Parathyroid adenoma (tissue), 2 donors: ENCODE measurements around the gene DAPK3.
"Not testable (repeated sequence)": the region's sequence is repeated elsewhere in the genome, so short reads cannot be mapped to it uniquely, and the experiment has no call there.

Experiments used
- H2AFZ ChIP-seq: fragments of 300-600 bp; sonication (generic); one replicate; pipeline ENCODE4 v1.7.0; 2017; ENCODE audit warnings: antibody characterized with exemption, mild to moderate bottlenecking
- H3K27ac ChIP-seq: fragments of 300-600 bp; sonication (generic); one replicate; pipeline ENCODE4 v1.7.0; 2017
- H3K27me3 ChIP-seq: fragments of 300-600 bp; sonication (generic); one replicate; pipeline ENCODE4 v1.7.0; 2017; ENCODE audit warnings: low read length; ENCODE audit not compliant: control insufficient read depth, insufficient read depth
- H3K36me3 ChIP-seq: fragments of 300-600 bp; sonication (generic); one replicate; pipeline ENCODE4 v1.7.0; 2017; ENCODE audit warnings: low read length; ENCODE audit not compliant: control insufficient read depth, insufficient read depth
- H3K4me1 ChIP-seq: fragments of 300-600 bp; sonication (generic); one replicate; pipeline ENCODE4 v1.7.0; 2017; ENCODE audit warnings: control low read depth
- H3K4me2 ChIP-seq: fragments of 300-600 bp; sonication (generic); one replicate; pipeline ENCODE4 v1.7.0; 2017; ENCODE audit warnings: low read length
- H3K4me3 ChIP-seq: fragments of 300-600 bp; sonication (generic); one replicate; pipeline ENCODE4 v1.7.0; 2017; ENCODE audit warnings: low read depth, low read length
- H3K79me2 ChIP-seq: fragments of 300-600 bp; sonication (generic); one replicate; pipeline ENCODE4 v1.7.0; 2017; ENCODE audit warnings: control low read depth
- H3K9ac ChIP-seq: fragments of 300-600 bp; sonication (generic); one replicate; pipeline ENCODE4 v1.7.0; 2017; ENCODE audit warnings: mild to moderate bottlenecking
- H3K9me3 ChIP-seq: fragments of 300-600 bp; sonication (generic); one replicate; pipeline ENCODE4 v1.7.0; 2017; ENCODE audit warnings: low read length; ENCODE audit not compliant: control insufficient read depth
- CTCF ChIP-seq: fragments of 300-600 bp; sonication (generic); IDR thresholded peaks from one replicate; pipeline ENCODE4 v1.7.0; 2017; ENCODE audit warnings: antibody characterized with exemption, mild to moderate bottlenecking
- donor health status: primary hyperparathyroidism.

The DAPK3 gene

DNA sequence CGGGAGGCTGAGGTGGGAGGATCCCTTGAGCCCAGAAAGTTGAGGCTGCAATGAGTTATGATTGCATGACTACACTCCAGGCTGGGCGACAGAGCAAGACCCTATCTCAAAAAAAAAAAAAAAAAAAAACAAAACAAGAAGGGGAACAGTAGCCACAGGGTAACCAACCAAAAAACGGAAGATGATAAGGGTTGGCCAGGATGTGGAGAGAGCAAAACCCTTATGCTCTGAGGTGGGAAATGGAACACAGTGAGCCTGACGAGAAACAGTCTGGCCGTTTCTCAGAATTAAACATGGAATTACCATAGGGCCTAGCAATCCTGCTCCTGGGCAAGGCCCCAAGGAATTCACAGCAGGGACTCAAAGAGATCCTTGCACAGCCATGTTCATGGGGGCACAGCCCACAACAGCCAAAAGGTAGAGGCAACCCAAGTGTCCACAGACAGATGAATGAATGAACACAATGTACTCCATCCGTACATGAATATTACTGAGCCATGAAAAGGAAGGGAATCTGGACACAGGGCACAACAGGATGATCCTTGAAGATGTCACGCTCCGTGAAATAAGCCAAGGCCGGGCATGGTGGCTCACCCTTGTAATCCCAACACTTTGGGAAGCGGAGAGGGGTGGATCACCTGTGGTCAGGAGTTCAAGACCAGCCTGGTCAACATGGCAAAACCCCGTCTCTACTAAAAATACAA, 26.7 kb downstream of the DAPK3 start:
- no peak overlapping the region for H3K4me3 ChIP-seq
- TF ChIP-seq CTCF, result no peak
- H3K36me3 ChIP-seq, result no peaks in the 10 kb centered on the region
- no peaks in the 10 kb centered on the region for H3K9me3 ChIP-seq
- H2AFZ ChIP-seq, result no peak overlapping the region
- no peak overlapping the region for H3K27ac ChIP-seq
- H3K79me2 ChIP-seq, result no peaks in the 10 kb centered on the region
- H3K4me1 ChIP-seq, result no peaks in the 10 kb centered on the region
- no peak overlapping the region for H3K9ac ChIP-seq
- no peak overlapping the region for H3K4me2 ChIP-seq
- no peaks in the 10 kb centered on the region for H3K27me3 ChIP-seq

DNA sequence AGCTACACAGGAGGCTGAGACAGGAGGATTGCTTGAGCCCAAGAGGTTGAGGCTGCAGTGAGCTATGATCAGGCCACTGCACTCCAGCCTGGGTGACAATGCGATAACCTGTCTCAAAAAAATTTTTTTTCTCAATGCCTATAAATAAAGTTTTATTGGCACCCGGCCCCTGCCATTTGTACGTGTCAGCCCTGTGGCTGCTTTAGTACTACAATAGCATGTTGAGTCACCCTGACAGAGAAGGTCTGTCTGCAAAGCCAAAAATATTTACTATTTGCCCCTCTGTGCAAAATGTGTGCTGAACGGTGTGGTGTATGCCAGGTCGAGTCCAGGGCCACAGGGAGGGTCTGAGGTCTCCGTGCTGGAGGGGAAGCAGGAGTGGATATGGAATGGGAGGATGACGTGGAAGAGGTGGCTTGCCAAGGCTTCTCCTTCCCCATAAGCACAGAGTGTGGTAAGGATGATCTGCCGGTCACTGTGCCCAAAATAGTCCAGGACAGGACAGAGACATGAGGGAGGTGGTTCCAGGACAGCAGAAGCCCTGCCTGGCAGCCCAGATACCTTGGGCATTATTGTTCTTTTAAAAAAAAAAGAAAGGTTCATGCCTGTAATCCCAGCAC, 28.0 kb downstream of the DAPK3 start:
- no peak for TF ChIP-seq CTCF
- Histone ChIP-seq H3K27ac (no peak overlapping the region), H3K4me1 (no peaks in the 10 kb centered on the region), H3K36me3 (no peaks in the 10 kb centered on the region), H3K79me2 (no peaks in the 10 kb centered on the region), H2AFZ (no peak overlapping the region), H3K9me3 (no peaks in the 10 kb centered on the region), H3K27me3 (no peaks in the 10 kb centered on the region), H3K4me2 (no peak overlapping the region), H3K9ac (no peak overlapping the region), H3K4me3 (no peak overlapping the region)

GRCh38 chr19:3938300-3938950, 32.5 kb downstream of the DAPK3 start:
- not testable (repeated sequence) for H3K9me3 ChIP-seq, H3K36me3 ChIP-seq

GRCh38 chr19:3936506-3937442, 34.1 kb downstream of the DAPK3 start:
- H3K27me3 ChIP-seq, result no peaks in the 10 kb centered on the region
- H3K36me3 ChIP-seq, result no peaks in the 10 kb centered on the region
- no peak overlapping the region for H3K4me3 ChIP-seq
- no peaks in the 10 kb centered on the region for H3K79me2 ChIP-seq
- no peak overlapping the region for H3K9ac ChIP-seq
- no peaks in the 10 kb centered on the region for H3K9me3 ChIP-seq
- H2AFZ ChIP-seq, result no peak overlapping the region
- no peak overlapping the region for H3K27ac ChIP-seq
- no peak for TF ChIP-seq CTCF
- H3K4me2 ChIP-seq, result no peak overlapping the region
- H3K4me1 ChIP-seq, result no peaks in the 10 kb centered on the region

More at GRCh38 chr19:3938300-3938950, 32.5 kb downstream of the DAPK3 start:
- not testable (repeated sequence) for H3K4me1 ChIP-seq, H3K79me2 ChIP-seq, H3K27me3 ChIP-seq, H3K4me3 ChIP-seq, H3K27ac ChIP-seq, H3K9ac ChIP-seq, H3K4me2 ChIP-seq, H2AFZ ChIP-seq
